ENCODE results near the gene MBD6. TPM values are rescaled to one million over a fixed set of nuclear protein-coding genes. Genes with fewer than 3 reads are reported as not detected.

MBD6 gene
- total and polyA plus RNA-seq, 2 of the 8 experiments (the other 6 are each of a cell fraction or from before 2014, with no cell fraction given): 3.9 to 32.3 TPM

GRCh38 chr12:57554897-57555296 is 32.3 kb downstream of the MBD6 start:
- Histone ChIP-seq H3K23me2 (ENCODE audit: low read depth, low read length) (peaks cover 9% of the 10 kb centered on the region), H3K79me1 (ENCODE audit: low read depth, low read length) (peaks cover 10% of the 10 kb centered on the region), H3K36me3 (ENCODE audit: control insufficient read depth in 2 of 4, insufficient read depth in 4 of 4, low read length in 3 of 4) (no peaks in the 10 kb centered on the region; a peak in 1 of 8 replicates), H3K79me2 (ENCODE audit: control insufficient read depth in 1 of 2, insufficient read depth in 2 of 2, low read length in 2 of 2) (peaks cover 0 to 38% of the 10 kb centered on the region in 2 experiments; a peak in 2 of 4 replicates), H3K23ac (ENCODE audit: insufficient read length) (no peak overlapping the region), H4K20me1 (replicated peaks in 1 of 2; ENCODE audit: control insufficient read depth in 1 of 2, insufficient read depth in 2 of 2, low read length in 2 of 2) (peaks cover 7 to 9% of the 10 kb centered on the region in 2 experiments), H3K4me3 (ENCODE audit: extremely low read depth in 1 of 4, insufficient read depth in 2 of 4, low read depth in 3 of 4, low read length in 4 of 4) (no peak overlapping the region), H2BK20ac (ENCODE audit: low read length) (no peak overlapping the region), H3K4me1 (replicated peaks in 1 of 4; ENCODE audit: control insufficient read depth in 3 of 4, insufficient read depth in 4 of 4, low read length in 3 of 4) (peaks cover 2 to 15% (median 7%) of the 10 kb centered on the region in 4 experiments; a peak in 6 of 7 replicates), H3K9ac (replicated peaks in 1 of 4; ENCODE audit: extremely low read depth in 1 of 4, low read depth in 3 of 4, low read length in 3 of 4) (no peak overlapping the region), H2BK15ac (ENCODE audit: low read length) (no peak overlapping the region), H4K8ac (ENCODE audit: extremely low read depth, insufficient read depth, low read length) (no peak overlapping the region), H3K9me3 (ENCODE audit: insufficient read depth in 2 of 2, low read depth in 1 of 2, low read length in 1 of 2) (no peaks in the 10 kb centered on the region), H4K5ac (ENCODE audit: insufficient read length, low read depth, low read length) (no peak overlapping the region), H2BK5ac (ENCODE audit: low read depth, low read length) (no peak overlapping the region), H4K91ac (replicated peaks; ENCODE audit: insufficient read length, low read length) (no peak overlapping the region), H3K27me3 (replicated peaks in 1 of 4; ENCODE audit: control insufficient read depth in 3 of 4, extremely low read depth in 1 of 4, insufficient read depth in 3 of 4, low read length in 3 of 4) (no peaks in the 10 kb centered on the region), H3K4me2 (ENCODE audit: insufficient read depth in 1 of 2, low read depth in 2 of 2, low read length in 2 of 2) (no peak overlapping the region), H3K18ac (ENCODE audit: extremely low read depth, low read length) (no peak overlapping the region), H2AFZ (ENCODE audit: low read length) (no peak overlapping the region), H3K4ac (replicated peaks; ENCODE audit: insufficient read length, low read depth, low read length) (no peak overlapping the region), H2BK12ac (ENCODE audit: low read depth, low read length) (no peak overlapping the region), H3K14ac (ENCODE audit: insufficient read length) (no peak overlapping the region), H3K27ac (ENCODE audit: low read depth, low read length) (no peak overlapping the region), H2AK5ac (ENCODE audit: low read depth, low read length) (no peak overlapping the region), H2BK120ac (replicated peaks; ENCODE audit: low read depth, low read length) (no peak overlapping the region), H3K56ac (replicated peaks; ENCODE audit: insufficient read length, low read depth, low read length) (no peak overlapping the region)
- FAIRE-seq: no peak
- whole genome bisulfite sequencing, 2 experiments (ENCODE audit: extremely low coverage in 1 of 2, insufficient coverage in 1 of 2, insufficient read length in 1 of 2, insufficient replicate concordance in 2 of 2, low coverage in 1 of 2, low lambda C conversion rate in 2 of 2, missing lambda C conversion rate in 1 of 2): 85% methylated on average over 1 of the region's 1 CpG; no CpG with 5 or more reads in 1 of the 2 experiments
- ChIA-PET POLR2A (ENCODE audit: partially characterized antibody) (interaction anchor here (0.7 to 1.1 kb wide), 2 partner anchors 14 to 21 kb away, joined by 3 read pairs; no protein-coding TSS in a partner anchor), CTCF (ENCODE audit: partially characterized antibody) (interaction anchor here (0.7 to 1.0 kb wide), 3 partner anchors 29 to 342 kb away, joined by 3 to 4 read pairs (median 3); no protein-coding TSS in a partner anchor)
- DNase-seq (ENCODE audit: low read depth in 1 of 2, low spot score in 2 of 2): no peak
- no peak for TF ChIP-seq TCF12 (IDR thresholded peaks at IDR 0.05; ENCODE audit: low read depth, low read length)
- TF ChIP-seq CREB1 (IDR thresholded peaks at IDR 0.05): no peak

Measured in H1 (cell line).